HG03469 (cell line): ENCODE measurements around the gene MAEA.
"Not testable (repeated sequence)": the region's sequence is repeated elsewhere in the genome, so short reads cannot be mapped to it uniquely, and the experiment has no call there.

Source experiments
- ATAC-seq: cut with Tn5 transposase; IDR thresholded peaks from one replicate; pipeline ENCODE4 v1.9.1; 2021; ENCODE audit warnings: mild to moderate bottlenecking, moderate library complexity, moderate number of reproducible peaks; ENCODE audit not compliant: unreplicated experiment

The MAEA gene

DNA sequence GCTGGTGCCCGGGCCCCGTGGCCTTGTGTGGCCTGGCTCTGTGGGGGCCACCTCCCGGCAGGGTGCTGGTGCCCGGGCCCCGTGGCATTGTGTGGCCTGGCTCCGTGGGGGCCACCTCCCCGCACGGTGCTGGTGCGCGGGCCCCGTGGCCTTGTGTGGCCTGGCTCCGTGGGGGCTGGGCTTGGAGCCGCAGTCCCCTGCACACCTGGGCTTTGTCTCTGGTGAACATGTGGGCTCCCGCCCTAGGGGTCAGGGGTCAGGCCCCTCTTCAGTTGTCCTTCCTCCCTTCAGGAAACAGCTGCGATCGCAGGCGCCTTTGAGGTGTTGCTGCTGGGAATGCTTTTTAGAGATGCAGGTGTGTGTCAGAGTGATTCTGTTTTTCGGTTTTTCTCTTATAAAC, 74.5 kb downstream of the MAEA start:
- ATAC-seq, result no peak

DNA sequence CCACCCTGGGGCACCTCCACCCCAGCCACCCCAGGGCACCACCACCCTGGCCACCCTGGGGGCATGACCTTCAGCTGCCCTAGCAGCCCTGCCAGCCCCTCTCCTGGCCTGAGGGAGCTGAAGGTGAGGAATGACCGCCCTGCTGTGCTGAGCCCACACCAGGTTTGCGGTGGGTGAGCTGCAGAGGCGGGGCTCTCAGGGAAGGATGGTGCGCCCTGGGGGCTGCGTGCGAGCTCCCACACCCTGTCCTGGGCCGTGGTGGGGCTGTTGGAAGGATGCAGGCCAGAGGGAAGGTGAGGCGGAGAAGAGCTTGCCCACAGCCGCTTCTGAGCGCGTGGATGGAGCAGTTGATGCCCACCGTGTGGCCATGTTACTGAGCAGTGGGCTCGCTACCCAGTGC, 75.1 kb downstream of the MAEA start:
- no peak for ATAC-seq

- ATAC-seq, result no peak
Observed at GRCh38 chr4:1365271-1366178, 75.8 kb downstream of the MAEA start.

DNA sequence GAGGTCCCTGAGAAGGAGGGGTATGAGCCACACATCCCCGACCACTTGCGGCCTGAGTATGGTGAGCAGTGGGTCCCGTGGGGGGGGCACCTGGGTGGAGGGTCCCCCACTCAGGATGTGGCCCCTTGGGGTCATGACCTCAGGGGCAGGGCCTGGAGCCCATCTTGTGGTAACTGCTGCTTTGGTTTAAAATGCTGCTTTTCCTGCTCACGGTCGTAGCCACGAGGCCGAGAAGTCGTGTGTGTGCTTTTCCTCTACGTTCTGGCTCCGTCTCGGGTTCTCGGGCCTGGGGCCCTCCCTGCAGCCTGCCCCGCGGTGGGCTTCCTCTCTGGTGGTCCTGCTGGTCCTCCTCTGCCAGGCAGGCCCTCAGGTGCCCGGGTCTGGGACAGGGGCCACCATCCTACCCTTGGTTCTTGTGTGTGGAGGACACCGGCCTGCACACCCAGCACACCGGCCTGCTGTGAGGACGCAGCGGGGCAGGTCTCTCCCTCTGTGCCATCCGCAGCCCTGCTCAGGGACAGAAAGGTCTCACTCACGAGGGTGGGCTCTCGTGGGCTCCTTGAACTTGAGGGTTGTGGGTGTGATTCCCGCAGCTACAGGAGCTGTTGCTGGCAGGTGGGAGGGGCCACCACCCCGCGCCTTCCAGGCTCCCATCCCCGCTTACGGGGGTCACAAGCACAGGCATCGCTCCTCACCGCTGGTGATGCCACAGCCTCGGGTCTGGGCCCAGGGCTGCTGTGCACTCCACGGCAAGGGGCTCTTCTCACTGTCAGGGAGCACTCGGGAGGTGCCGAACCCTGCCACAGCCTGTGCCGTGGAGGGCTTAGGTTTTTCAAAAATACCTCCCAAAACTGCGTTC, 76.9 kb downstream of the MAEA start:
- no peak for ATAC-seq

DNA sequence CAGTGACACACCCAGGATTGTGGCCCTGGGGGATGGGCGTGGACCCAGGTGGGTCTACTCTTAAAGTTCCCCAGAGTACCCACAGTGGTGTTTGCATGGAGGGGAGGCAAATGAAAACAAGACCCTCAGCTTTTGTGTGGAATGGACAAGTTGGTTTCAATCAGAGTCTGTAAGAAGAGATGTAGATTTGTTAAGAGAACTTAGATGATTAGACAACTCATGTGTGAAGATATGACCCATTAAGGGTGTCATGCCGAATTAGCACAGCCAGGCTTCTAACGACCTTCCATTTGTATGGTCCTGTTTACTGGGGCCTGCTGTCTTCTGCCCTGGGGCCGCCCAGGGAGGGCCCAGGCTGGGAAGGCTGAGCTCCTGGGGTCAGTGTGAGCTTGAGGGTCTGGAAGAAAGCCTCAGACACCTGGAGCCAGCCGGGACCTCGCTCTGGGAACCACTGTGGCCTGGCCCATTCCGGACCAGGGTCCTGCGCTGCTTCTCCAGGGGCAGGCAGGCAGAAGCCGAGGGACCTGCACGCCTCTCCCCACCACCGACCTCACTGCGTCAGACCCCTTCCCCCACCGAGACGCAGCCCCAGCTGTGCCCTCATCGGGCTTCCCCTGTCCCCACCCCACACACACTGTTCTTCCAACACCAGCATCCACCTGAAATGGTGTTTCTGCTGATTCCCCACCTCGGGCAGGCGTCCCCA, 77.7 kb downstream of the MAEA start:
- ATAC-seq, result no peak

DNA sequence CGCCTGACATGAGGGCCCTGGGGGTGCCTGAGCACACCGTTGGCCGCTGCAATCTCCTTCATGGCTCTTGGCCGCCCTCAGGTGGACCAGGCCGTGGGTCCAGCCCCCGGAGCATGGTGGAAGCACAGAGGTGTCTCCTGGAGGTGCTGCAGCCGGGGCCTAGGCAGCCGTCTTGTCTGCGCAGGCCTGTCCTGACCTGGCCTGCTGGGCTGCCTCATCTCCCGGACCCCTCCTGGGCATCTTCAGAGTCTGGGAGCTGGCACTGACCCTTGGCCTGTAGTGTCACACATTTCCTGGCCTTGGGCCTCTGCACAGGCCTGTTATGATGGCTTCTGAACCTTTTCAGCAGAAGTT, 78.2 kb downstream of the MAEA start:
- ATAC-seq, result no peak

GRCh38 chr4:1368421-1369090, 78.9 kb downstream of the MAEA start:
- ATAC-seq, result no peak

DNA sequence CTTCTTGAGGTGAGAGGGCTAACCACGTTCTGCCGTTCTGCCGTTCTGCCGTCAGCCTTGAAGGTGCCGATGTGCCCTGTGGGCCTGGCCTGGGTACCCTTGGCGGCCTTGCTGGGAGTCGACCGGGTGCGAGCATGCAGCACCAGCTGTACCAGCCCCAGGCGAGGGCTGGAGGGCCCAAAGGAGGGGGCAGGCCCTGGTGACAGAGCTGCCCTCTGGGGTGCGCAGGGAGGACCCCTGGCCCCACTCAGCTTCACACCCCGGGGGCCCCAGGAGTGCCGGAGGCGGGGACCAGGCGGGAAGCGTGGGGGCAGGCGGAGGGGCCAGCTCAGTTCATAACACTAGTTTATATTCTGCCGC, 79.4 kb downstream of the MAEA start:
- ATAC-seq, result no peak

GRCh38 chr4:1369479-1370079, 79.9 kb downstream of the MAEA start:
- no peak for ATAC-seq

DNA sequence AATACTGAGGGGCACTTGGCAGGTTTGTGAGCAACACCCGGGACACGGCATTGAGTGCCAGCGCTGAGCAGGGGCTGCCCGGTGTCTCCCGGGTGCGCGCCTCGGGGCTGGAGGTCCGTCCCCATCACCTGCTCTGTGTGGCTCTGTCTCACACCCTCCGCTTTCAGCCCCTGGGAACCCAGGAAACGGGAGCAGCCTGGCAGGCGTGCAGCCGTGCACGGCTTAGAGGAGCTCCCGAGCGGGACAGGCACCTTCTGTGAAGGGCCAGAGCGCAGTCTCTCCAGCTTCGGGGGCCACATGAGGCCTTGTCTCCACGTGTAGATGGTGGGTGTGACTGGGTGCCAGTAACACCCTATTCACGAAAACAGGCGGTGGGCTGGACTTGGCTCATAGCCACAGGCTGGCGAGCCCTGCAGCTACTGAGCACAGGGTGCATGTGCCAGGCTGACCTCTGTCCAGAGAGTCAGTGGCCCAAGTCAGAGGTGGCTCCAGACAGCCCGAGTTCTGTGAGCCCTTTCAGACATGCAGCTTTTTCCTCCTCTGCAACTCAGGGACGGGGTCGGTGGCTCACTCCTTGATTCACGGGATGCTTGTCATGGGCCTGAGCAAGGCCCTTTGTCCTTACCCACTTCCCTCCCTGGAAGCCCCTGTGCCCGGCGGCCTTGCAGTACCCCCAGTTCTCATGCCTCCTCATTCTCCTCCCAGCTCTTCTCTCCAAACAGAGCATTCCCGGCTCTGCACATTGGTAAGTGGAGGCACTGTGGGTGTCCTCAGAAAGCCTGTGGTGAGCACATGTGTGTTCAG, 80.8 kb downstream of the MAEA start:
- no peak for ATAC-seq

- ATAC-seq, result no peak
Observed at GRCh38 chr4:1371176-1372165, 81.8 kb downstream of the MAEA start.

GRCh38 chr4:1372576-1372975, 82.9 kb downstream of the MAEA start:
- not testable (repeated sequence) for ATAC-seq

DNA sequence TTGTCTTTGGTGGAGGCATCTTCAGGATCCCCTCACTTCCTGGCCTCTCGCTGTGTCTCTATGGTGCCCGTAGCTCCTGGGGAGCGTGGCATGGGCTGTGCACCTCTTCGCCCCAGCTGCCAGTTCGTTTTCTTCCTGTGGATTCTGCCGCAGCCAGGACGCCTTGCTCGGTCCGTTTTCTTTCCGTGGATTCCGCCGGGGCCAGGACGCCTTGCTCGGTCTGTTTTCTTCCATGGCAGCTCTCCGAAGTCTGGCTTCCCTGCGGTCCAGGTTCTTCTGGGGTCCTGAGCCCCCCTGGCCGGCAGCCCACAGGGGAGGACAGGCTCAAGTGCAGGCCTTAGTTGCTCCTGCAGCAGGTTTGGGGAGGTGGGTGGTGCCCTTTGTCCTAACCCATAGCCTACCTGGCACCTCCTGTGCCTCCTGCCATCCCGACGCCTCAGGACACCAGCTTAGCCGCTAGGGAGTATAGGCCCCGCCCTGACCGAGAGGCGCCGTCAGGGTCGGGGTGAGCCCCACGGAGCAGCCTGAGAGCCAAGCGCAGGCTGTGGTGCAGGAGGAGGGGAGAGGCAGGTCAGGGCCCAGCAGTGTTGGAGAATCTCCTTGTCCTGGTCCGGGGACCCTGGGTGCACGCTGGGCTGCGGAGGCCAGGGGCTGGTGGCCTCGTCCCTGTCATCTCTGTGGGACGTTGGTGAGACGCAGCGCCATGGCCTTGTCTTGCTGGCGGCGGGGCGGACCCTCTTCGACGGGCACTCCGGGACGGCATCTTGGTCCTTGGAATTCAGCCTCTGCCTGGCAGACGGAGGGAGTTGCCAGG, 84.4 kb downstream of the MAEA start:
- no peak for ATAC-seq

DNA sequence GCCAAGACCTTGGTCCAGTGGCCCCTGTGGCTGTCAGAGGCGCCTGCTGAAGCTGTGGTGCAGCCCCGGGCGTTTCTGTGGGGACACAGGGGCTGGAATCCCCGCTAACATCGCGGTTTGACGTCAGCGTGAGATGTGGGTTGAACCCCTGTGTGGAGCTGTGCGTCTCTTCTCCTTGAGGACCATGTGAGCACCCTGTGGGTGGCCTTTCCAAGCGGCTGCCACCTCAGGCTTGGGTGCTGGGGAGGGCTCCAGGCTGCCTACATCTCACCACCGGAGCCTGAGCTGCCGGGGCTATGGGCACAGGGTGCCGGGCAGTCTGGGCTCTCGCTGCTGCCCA, 85.0 kb downstream of the MAEA start:
- ATAC-seq, result no peak

DNA sequence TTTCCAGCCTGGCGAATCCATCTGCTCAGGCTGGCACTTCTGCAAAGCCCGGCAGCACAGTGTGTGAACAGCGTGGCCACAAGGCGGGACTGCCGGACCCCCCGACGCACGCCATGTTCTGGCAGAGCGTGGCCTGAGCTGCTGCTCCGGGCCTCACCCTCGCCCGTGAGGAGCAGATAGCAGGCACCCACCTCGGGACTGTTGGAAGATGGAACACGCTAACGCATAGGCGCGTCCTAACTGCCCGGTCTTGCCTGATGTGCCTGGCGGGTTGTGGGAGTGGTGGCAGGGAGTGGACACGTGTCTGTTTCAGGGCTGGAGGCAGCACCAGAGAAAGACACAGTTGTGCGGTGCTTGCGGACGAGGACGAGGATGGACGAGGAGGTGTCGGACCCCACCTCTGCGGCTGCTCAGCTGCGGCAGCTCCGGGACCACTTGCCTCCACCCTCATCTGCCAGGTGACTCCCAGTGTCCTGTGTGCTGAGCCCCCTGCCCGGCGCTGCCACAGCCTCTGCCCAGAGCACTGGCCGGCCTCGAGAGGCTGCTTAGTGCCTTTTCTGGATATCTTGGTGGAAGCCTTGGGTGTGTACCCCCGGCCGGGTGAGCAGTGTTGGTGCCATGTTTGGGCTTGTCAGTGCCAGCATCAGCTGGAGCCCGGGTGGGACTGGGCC, 85.5 kb downstream of the MAEA start:
- ATAC-seq, result no peak

DNA sequence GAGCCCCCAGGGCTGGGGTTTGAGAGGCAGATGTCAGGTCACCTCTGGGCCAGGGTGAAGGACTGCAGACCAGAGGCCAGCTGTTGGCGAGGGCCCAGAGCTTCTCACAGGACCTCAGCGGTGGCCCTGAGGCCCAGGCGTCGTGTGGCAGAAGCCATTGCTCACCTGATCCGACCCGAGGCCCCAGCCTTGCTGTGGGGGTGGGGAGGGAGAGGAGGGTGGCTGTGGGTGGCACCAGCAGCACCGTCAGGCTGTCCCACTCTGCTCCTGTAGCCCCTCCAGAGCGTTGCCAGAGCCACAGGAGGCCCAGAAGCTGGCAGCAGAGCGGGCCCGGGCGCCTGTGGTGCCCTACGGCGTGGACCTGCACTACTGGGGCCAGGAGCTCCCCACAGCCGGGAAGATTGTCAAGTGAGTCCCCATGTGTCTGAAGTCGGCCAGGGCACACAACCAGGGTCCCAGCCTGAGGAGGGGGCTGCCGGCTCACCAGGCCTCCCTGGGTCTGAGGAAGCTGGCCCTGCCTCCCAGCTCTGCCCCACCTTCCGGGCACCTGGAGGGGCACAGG, 86.2 kb downstream of the MAEA start:
- ATAC-seq, result no peak

DNA sequence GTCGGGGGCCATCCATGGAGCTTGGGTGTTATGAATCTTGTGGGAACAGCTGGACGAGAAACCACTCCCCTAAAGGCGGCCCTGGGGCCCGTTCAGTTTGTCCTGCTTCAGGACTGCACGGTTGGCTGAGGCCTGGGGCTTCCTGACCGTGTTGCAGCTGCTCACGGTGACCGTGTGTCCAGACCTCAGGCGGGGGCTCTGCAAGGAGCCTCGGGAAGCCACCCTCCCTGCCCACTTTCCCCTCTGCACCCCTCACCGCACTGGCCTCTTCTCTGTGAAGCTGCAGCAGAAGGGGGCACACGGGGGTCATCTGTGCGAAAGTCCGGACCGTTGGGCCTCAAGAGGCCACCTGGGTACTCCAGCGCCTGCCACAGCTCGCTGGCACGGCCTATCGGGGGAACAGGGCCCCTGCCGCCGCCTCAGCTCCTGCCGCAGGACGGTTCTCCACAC, 86.7 kb downstream of the MAEA start:
- ATAC-seq, result no peak
